Measurements from ENCODE around the gene ABCB11. TPM values are rescaled to one million over a fixed set of nuclear protein-coding genes. Genes with fewer than 3 reads are reported as not detected.

ABCB11 gene
- total and polyA plus RNA-seq, 4 donors: 18.3 to 74.3 (median 38.3) TPM

DNA sequence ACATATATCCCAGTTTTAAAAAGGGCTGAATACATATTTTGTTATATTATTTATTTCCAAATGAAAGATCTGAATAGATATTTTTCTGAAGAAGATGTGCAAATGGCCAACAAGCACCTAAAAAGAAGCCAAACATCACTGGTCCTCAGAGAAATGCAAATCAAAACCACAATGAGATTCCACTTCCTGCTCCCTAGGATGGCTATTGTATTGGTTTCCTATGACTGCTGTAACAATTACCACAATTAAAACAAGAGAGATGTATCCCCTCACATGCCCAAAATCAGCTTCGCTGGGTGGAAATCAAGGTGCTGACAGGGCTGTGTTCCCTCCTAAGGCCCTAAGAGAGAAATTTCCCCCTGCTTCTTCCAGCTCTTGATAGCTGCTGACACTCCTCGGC is 23.2 kb downstream of the ABCB11 start:
- Histone ChIP-seq H3K27me3 (ENCODE audit: control insufficient read depth in 4 of 4, insufficient read depth in 4 of 4, low read length in 3 of 4) (no peaks in the 10 kb centered on the region), H3K27ac (ENCODE audit: low read depth in 1 of 2, low read length in 2 of 2) (no peak overlapping the region), H3K36me3 (ENCODE audit: control insufficient read depth in 4 of 4, insufficient read depth in 3 of 4, low read depth in 1 of 4, low read length in 3 of 4) (peaks cover 0 to 30% (median 13%) of the 10 kb centered on the region in 4 donors), H3K4me1 (ENCODE audit: control insufficient read depth in 4 of 4, insufficient read depth in 4 of 4, low read length in 3 of 4) (peaks cover 0 to 6% (median 0%) of the 10 kb centered on the region in 4 donors), H3K4me3 (ENCODE audit: low read depth in 1 of 3, low read length in 3 of 3) (no peak overlapping the region), H3K9me3 (ENCODE audit: control insufficient read depth in 4 of 4, low read length in 3 of 4) (no peaks in the 10 kb centered on the region), H3K9ac (ENCODE audit: low read depth in 1 of 2, low read length in 2 of 2) (no peak overlapping the region)
- WGBS: 91% methylated on average over 2 of the region's 2 CpGs
- TF ChIP-seq ATF3 (IDR thresholded peaks at IDR 0.05) (no peak), ZBTB33 (IDR thresholded peaks at IDR 0.05) (no peak), FOXA2 (IDR thresholded peaks at IDR 0.05) (no peak), MAX (IDR thresholded peaks at IDR 0.05) (no peak), EGR1 (IDR thresholded peaks at IDR 0.05; ENCODE audit: low read depth in 2 of 2) (no peak), SP1 (IDR thresholded peaks at IDR 0.05) (no peak), YY1 (IDR thresholded peaks at IDR 0.05) (no peak), CTCF (IDR thresholded peaks at IDR 0.05; ENCODE audit: low read depth, low read length, missing input control) (no peak), TAF1 (conservative IDR thresholded peaks at IDR 0.05) (no peak), NR2F2 (IDR thresholded peaks at IDR 0.05) (no peak), JUND (IDR thresholded peaks at IDR 0.05) (no peak), RAD21 (IDR thresholded peaks at IDR 0.05) (no peak), RXRA (IDR thresholded peaks at IDR 0.05) (no peak)
- no peak for DNase-seq (ENCODE audit: low spot score)

DNA sequence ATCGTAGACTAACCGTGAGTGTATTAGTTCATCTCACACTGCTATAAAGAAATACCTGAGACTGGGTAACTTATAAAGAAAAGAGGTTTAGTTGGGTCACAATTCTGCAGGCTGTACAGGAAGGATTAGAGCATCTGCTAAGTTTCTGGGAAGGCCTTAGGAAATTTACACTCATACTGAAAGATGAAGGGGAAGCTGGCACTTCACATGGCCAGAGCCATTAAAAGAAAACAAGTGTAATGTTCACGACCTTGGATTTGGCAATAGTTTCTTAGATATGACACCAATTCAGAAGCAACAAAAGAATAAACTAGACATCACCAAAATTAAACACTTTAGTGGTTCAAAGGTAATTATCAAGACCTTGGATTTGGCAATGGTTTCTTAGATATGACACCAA is 23.8 kb downstream of the ABCB11 start:
- Histone ChIP-seq H3K4me3 (ENCODE audit: low read depth in 1 of 3, low read length in 3 of 3) (no peak overlapping the region), H3K4me1 (ENCODE audit: control insufficient read depth in 4 of 4, insufficient read depth in 4 of 4, low read length in 3 of 4) (peaks cover 0 to 1% (median 0%) of the 10 kb centered on the region in 4 donors), H3K27ac (ENCODE audit: low read depth in 1 of 2, low read length in 2 of 2) (no peak overlapping the region), H3K9me3 (ENCODE audit: control insufficient read depth in 4 of 4, low read length in 3 of 4) (no peaks in the 10 kb centered on the region), H3K27me3 (ENCODE audit: control insufficient read depth in 4 of 4, insufficient read depth in 4 of 4, low read length in 3 of 4) (no peaks in the 10 kb centered on the region), H3K9ac (ENCODE audit: low read depth in 1 of 2, low read length in 2 of 2) (no peak overlapping the region), H3K36me3 (ENCODE audit: control insufficient read depth in 4 of 4, insufficient read depth in 3 of 4, low read depth in 1 of 4, low read length in 3 of 4) (peaks cover 0 to 30% (median 13%) of the 10 kb centered on the region in 4 donors)
- TF ChIP-seq CTCF (IDR thresholded peaks at IDR 0.05; ENCODE audit: low read depth, low read length, missing input control) (no peak), JUND (IDR thresholded peaks at IDR 0.05) (peak in 1 of 2 donors; percentile 8)
- 73% methylated on average over 3 of the region's 3 CpGs for WGBS
- DNase-seq (ENCODE audit: low spot score): no peak
